GM21515 (cell line): ENCODE data around the gene ZNF333.

Experiments
- ATAC-seq: cut with Tn5 transposase; IDR thresholded peaks from one replicate; pipeline ENCODE4 v1.9.1; 2021; ENCODE audit not compliant: unreplicated experiment

The ZNF333 gene

DNA sequence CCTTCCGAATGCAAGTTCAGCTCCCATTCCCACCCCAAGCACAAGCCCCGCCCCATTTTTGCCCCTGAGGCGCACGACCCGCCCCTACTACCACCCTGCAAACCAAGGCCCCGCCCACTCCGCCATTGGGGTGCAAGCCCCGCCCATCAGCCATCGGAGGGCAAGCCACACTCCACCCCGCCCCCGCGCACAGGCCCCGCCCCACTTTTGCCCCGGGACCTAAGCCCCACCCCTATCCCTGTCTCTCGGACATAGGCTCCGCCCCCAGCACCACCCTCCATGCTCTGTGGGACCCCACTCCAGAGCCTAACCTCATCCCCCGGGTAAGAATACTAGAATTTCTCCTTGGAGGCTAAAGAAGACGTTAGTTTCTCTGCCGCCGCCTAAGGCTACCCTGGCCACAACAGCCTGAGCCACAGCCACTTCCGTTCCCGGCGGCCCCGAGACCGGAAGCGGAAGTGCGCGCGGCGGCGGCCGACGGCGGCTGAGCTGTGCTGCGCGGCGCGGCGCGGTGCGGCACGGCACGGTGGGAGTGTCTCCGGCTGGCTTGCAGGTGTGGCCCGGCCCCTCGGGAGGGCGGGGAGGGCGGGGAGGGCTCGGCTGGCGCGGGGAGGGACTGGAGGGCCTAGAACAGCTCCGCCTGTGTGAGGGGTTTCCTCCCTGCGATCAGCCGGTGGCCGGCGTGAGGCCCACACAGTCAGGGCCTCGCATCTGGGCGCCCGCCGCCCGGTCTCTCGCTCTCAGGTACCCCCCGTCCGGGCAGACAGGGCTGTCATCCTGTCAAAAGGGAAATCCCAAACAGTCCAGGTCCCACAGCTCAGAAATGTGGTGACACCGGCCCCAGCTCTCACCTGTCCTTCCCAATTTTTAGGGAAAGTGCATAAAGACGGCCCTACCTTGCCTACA lies at the start of gene ZNF333:
Gene ZNF333 (plus strand): TSS at position 451 of the 906 bp plus-strand sequence. CDS start 3,444 bp downstream, outside the sequence.
- peak; percentile 83 for ATAC-seq

DNA sequence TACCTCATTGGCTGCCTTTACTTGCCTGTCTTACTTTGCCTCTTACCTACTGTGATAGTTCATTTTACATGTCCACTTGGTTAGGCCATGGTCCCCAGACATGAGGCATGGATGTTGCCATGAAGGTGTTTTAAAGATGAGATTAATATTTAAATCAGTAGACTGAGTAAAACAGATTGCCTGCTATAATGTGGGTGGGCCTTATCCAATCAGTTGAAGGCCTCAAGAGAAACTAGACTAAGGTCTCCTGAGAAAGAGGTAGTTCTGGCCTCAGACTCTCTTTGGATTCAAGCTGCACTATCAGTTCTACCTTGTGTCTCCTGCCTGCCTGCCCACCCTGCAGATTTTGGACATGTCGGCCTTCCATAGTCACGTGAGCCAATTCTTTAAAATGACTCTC lies 41.3 kb upstream of the ZNF333 start:
- ATAC-seq: no peak

- ATAC-seq: no peak
These were observed 40.8 kb upstream of the ZNF333 start for GRCh38 chr19:14649020-14649419.

GRCh38 chr19:14650161-14650560 lies 39.7 kb upstream of the ZNF333 start:
- ATAC-seq: no peak

DNA sequence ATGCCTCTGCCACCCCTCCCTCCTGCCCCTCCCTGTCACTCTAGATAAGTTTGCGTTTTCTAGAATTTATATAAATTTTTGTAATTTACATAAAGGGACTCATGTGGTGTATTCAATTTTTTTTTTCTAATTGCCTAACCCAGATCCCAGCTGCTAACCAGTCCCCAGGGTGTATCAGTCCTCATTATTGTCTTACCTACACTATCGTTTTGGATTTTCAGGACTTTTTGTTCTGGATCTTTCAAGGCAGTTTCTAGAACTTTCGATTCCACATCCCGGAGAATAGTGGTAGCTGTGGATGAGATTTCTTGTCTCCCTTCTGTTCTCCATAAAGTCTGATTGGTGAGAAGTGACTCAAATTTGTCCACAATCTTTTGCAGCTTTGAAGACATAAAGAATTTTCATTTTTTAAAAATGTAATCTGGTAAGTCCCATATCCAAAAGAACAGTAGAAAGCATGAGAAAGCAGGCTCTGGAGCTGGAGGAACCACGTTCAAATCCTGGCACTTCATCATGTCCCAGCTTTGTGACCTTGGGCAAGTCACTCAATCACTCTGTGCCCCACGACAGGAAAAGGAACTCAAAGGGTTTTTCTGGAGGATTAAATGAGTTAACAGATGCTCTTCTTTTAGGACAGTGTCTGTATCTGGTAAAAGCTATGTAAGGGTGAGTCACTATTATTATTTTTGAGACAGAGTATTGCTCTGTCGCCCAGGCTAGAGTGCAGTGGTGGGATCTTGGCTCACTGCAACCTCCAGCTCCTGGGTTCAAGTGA lies 34.9 kb upstream of the ZNF333 start:
- no peak for ATAC-seq

DNA sequence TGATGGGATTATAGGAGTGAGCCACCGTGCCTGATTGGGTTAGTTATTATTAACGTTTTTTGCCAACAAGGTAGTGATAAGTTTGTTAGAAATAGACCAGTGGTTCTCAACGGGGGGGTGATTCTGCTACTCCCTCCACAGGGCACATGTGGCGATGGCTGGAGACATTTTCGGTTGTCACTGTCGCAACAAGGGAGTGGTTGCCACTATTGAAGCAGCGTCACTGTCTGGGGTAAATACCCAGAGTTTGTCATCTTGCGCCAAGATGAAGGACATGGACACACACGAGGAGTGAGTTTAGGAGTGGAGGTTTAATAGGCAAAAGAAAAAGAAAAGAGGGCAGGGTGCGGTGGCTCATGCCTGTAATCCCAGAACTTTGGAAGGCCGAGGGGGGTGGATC lies 34.1 kb upstream of the ZNF333 start:
- ATAC-seq: no peak

GRCh38 chr19:14659874-14660489 lies 29.9 kb upstream of the ZNF333 start:
- no peak for ATAC-seq

- ATAC-seq: no peak
These were observed 28.4 kb upstream of the ZNF333 start for GRCh38 chr19:14661372-14661924.

- ATAC-seq: no peak
These were observed 19.9 kb upstream of the ZNF333 start for GRCh38 chr19:14669940-14670339.

- ATAC-seq: no peak
These were observed 19.4 kb upstream of the ZNF333 start for GRCh38 chr19:14670408-14670807.

DNA sequence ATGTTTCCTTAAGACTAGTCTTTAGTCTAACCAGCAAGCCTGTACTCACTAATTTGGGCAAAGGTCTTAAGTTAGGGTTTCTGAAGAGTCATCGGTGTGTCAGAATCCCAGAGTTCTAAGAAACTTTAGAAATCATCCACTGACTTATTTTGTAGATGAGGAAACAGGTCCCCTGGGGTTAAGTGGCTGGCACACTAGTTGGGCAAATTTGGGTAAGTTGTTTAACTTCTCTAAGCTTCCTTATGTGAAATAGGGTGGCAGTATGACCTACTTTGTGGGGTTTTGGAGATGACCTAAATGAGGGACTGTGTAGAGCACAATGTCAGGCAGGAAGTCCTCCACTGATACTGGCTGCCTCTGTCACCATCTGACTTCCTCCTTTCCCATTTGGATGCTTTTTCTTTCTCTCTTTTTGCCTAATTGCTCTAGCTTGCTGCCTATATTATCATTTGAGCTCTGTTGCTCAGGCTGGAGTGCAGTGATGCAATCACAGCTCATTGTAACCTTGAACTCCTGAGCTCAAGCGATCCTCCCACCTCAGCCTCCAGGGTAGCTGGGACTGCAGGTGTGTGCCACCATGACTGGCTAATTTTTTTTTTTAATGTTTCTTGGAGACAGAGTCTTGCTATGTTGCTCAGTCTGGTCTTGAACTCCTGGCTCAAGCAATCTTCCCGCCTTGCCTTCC lies 17.5 kb upstream of the ZNF333 start:
- ATAC-seq: no peak

DNA sequence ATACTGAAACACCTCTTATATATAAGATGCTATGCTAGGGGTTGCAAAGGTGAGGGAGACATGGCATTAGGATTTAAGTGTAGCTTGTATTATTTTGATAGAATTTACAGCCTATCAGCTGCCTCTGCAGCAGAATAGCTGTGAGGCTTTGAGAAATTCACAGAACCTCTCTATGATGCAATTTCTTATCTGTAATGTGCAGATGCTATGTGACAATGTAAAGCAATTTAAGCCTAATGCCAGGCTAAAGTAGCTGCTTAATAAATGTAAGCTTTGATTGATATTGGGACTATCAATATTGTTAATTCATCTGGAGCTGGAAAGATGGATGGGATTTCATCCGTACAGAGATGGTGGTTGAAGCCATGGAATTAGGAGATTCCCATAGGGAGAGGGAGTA lies 16.8 kb upstream of the ZNF333 start:
- no peak for ATAC-seq

DNA sequence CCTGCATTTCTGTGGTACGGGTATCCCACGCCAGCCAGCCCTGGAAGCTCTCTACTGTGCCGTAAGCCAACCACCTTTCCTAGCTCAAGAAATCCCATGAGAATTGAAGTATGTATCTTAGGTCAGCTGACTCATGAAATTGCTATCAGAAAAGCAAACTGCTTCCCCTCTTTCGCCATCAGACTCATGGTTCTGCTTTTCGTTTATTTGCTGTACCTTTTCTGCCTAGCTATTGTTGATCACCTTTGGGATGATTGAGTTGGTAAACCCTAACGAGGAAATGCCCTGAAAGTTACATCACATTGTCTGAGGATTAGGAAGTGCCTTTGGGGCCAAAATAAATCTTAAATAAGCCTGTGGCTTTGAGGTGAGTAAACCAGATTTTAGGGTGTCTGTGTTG lies 15.1 kb upstream of the ZNF333 start, which contains the start of gene ADGRE3:
Gene ADGRE3 (minus strand): TSS at position 81 of the 400 bp plus-strand sequence. CDS start 74 bp downstream, at position 7.
- no peak for ATAC-seq

- no peak for ATAC-seq
These were observed 13.1 kb upstream of the ZNF333 start for GRCh38 chr19:14676762-14677161.

DNA sequence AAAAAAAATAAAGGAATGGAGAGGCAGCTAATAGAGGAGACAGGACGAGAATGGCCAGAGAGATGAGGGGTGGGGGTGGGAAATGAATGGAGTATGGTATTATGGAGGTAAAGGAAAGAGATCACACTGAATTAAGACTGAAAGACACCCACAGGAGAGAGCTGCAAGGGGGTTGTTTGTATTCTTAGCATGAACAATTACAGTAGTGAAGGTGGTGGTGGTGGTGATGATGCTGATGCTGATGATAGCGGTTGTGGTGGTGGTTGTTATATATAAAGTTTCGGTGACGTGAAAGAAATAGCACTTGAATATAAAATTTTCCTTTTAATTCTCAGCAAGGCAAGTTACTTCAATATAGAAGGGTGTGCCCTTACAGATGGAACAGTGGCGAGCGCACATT lies 12.4 kb upstream of the ZNF333 start:
- ATAC-seq: no peak

DNA sequence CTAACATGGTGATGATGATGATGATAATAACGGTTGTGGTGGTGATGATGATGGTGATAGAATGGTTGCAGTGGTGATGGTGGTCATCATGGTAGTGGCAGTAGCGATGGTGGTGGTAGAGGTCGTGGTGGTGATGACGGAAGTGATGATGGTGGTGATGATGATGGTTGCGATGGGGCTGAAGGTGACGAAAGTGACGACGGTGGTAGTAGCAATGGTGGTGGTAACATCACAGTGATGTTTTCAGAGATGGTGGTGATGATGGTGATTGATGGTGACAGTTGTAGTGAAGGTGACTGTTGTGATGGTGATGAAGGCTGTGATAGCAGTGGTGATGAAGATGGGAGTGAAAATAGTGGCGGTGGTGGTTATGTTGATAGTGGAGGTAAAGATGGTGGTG lies 11.6 kb upstream of the ZNF333 start:
- no peak for ATAC-seq

DNA sequence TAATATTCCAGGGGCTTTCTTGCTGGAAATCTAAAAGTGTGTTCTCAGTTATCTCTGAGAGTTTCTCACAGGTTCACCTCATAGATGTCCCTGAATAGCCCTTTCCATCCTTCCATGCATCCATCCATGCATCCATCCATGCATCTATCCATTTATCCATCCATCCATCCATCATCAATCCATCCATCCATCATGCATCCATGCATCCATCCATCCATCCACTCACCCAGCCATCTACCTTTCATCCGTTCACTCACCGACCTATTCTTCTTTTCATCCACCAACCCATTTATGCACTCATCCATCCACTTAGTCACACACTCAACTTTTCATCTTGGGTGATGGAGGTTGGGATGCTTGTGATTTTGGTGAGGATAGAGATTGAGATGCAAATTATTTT lies 7.8 kb upstream of the ZNF333 start:
- no peak for ATAC-seq

DNA sequence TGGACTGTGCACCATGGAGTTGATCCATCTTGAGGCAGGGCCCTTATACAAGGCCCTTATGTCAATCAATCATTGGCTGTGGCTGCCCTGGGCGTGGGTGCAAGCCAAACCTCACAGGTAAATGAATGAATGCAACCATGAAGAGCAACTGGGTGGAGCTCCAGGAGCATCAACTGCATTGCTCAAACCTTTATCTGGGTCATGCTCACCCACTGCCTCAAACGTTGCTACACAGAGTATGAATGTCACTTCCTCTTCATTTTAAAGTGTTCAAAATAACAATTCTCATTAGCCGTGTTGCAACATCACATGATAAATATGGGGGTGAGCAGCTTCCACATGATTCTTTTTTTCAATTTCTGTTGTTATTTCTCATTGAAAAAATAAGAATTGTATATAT lies 6.4 kb upstream of the ZNF333 start:
- ATAC-seq: no peak

GRCh38 chr19:14686411-14686810 lies 3.4 kb upstream of the ZNF333 start:
- no peak for ATAC-seq

DNA sequence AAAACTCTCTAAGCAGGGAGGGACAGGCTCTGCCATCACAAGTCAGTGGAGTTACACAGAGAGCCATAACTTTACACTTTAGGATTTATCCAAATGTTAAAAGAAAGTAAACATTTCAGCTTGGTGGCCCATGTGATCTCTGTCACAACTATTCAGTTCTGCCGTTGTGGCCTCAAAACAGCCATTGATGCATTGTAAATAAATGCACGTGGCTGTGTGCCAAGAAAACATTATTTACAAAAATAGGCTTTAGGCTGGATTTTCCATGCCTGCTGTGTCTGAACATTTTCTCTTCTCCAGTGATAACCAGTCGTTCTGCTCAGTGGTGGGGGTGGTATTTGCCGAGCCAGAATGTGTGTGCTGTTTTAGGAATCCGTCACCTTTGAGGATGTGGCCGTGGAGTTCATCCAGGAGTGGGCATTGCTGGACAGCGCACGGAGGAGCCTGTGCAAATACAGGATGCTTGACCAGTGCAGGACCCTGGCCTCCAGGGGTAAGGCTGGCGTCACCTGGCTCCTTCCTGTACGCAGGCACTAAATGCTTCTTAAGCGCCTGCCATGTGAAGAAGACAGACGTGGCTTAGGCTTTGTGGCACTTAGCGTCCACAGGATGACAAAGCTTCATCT lies 4.9 kb downstream of the ZNF333 start:
- ATAC-seq: no peak
